ENCODE data around the gene STK32B. TPM values are rescaled to one million over a fixed set of nuclear protein-coding genes. Genes with fewer than 3 reads are reported as not detected.

Gene STK32B
- total and polyA plus RNA-seq, 5 donors from 2014 or later = not detected

DNA sequence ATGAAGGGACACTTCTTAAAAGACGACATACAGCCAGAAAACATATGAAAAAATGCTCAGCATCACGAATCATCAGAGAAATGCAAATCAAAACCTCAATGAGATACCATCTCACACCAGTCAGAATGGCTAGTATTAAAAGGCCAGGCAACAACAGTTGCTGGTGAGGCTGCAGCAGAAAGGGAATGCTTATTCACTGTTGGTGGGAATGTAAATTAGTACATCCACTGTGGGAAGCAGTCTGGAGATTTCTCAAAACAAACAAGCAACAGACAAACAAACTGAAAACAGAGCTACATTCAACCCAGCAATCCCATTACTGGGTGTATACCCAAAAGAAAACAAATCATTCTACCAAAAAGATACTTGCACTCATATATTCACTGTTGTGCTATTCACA is 459.2 kb downstream of the STK32B start:
- Histone ChIP-seq H3K4me1 (ENCODE audit: control insufficient read depth, insufficient read depth, low read length, poor library complexity, severe bottlenecking) (no peaks in the 10 kb centered on the region), H3K9me3 (ENCODE audit: control insufficient read depth in 2 of 2, low read length in 2 of 2) (no peaks in the 10 kb centered on the region), H3K36me3 (ENCODE audit: control insufficient read depth, insufficient read depth, low read length) (no peaks in the 10 kb centered on the region), H3K27me3 (ENCODE audit: control insufficient read depth, insufficient read depth, low read length) (peaks cover 3% of the 10 kb centered on the region), H3K27ac (ENCODE audit: insufficient read depth, low read length, poor library complexity, severe bottlenecking) (no peak overlapping the region), H3K4me3 (ENCODE audit: low read depth, low read length) (no peak overlapping the region)
- ATAC-seq (ENCODE audit: low read depth in 2 of 2) (no peak), DNase-seq (no peak)
- Mint-ChIP-seq H3K27ac (no peak overlapping the region), H3K27me3 (no peaks in the 10 kb centered on the region), H3K4me3 (no peak overlapping the region), H3K36me3 (no peaks in the 10 kb centered on the region), H3K9me3 (peaks cover 0 to 8% (median 0%) of the 10 kb centered on the region in 7 donors), H3K4me1 (no peaks in the 10 kb centered on the region)

DNA sequence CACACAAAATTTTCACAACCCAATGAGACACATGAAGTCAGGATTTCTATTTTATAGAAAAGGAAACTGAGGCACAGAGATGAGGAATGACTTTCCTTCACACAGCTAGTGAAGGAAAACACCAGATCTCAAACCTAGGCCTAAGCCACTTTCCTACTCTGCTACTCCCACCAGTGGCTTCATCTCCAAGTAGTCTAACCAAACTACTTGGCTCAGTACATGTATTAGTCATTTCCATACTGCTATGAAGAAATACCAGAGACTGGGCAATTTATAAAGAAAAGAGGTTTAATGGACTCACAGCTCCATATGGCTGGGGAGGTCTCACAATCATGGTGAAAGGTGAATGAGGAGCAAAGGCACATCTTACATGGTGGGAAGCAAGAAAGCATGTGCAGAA is 460.5 kb downstream of the STK32B start:
- DNase-seq (no peak), ATAC-seq (ENCODE audit: low read depth in 2 of 2) (no peak)
- Histone ChIP-seq H3K27me3 (ENCODE audit: control insufficient read depth, insufficient read depth, low read length) (no peaks in the 10 kb centered on the region), H3K4me1 (ENCODE audit: control insufficient read depth, insufficient read depth, low read length, poor library complexity, severe bottlenecking) (no peaks in the 10 kb centered on the region), H3K4me3 (ENCODE audit: low read depth, low read length) (no peak overlapping the region), H3K27ac (ENCODE audit: insufficient read depth, low read length, poor library complexity, severe bottlenecking) (no peak overlapping the region), H3K36me3 (ENCODE audit: control insufficient read depth, insufficient read depth, low read length) (no peaks in the 10 kb centered on the region), H3K9me3 (ENCODE audit: control insufficient read depth in 2 of 2, low read length in 2 of 2) (no peaks in the 10 kb centered on the region)
- peaks cover 0 to 8% (median 0%) of the 10 kb centered on the region in 7 donors for H3K9me3 Mint-ChIP-seq
- H3K27me3 Mint-ChIP-seq = no peaks in the 10 kb centered on the region
- H3K36me3 Mint-ChIP-seq = no peaks in the 10 kb centered on the region
- H3K27ac Mint-ChIP-seq = no peak overlapping the region
- no peaks in the 10 kb centered on the region for H3K4me1 Mint-ChIP-seq
- H3K4me3 Mint-ChIP-seq = no peak overlapping the region

DNA sequence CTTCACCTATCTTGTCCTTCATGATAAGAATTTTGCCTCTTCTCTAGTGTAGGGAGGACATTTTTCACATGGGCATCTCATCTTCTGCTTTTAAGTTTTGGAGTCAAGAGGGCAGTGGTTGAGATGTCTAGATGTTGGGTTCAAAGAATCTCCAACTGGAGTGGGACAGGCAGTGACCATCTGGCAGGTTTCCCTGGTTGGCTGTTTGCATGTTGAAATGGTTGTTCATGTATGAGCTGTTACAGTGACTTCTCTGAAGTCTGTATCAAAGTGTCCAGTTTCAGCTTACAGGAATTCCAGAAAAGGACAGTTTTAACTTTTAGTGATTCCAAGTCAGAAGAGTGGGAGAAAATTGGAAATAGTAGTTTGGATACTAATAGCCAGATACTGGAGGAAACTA is 464.4 kb downstream of the STK32B start:
- Histone ChIP-seq H3K36me3 (ENCODE audit: control insufficient read depth, insufficient read depth, low read length) (no peaks in the 10 kb centered on the region), H3K4me3 (ENCODE audit: low read depth, low read length) (no peak overlapping the region), H3K4me1 (ENCODE audit: control insufficient read depth, insufficient read depth, low read length, poor library complexity, severe bottlenecking) (no peaks in the 10 kb centered on the region), H3K27me3 (ENCODE audit: control insufficient read depth, insufficient read depth, low read length) (no peaks in the 10 kb centered on the region), H3K27ac (ENCODE audit: insufficient read depth, low read length, poor library complexity, severe bottlenecking) (no peak overlapping the region), H3K9me3 (ENCODE audit: control insufficient read depth in 2 of 2, low read length in 2 of 2) (no peaks in the 10 kb centered on the region)
- Mint-ChIP-seq H3K27me3 (no peaks in the 10 kb centered on the region), H3K36me3 (no peaks in the 10 kb centered on the region), H3K4me3 (no peak overlapping the region), H3K27ac (no peak overlapping the region), H3K9me3 (peaks cover 0 to 3% (median 0%) of the 10 kb centered on the region in 7 donors), H3K4me1 (no peaks in the 10 kb centered on the region)
- no peak for ATAC-seq (ENCODE audit: low read depth in 2 of 2)
- DNase-seq = no peak

DNA sequence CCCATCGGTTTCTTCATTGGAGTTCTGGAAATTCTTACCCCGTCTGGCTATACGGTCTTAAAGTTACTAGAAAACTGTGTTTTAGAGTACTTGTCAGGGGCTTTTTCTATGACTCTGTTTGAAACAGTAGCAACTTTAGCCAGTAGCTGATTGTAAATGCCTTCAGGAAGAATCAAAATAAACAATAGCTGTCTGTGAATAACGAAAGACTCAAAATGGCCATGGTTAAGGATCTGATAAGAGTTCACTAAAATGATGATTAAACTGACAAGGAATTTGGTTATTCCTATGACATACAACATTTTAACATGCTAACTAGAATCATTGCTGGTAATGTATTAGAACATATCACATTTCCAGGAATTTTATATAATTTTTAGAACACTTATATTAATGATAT is 466.1 kb downstream of the STK32B start:
- Histone ChIP-seq H3K4me1 (ENCODE audit: control insufficient read depth, insufficient read depth, low read length, poor library complexity, severe bottlenecking) (no peaks in the 10 kb centered on the region), H3K27ac (ENCODE audit: insufficient read depth, low read length, poor library complexity, severe bottlenecking) (no peak overlapping the region), H3K4me3 (ENCODE audit: low read depth, low read length) (no peak overlapping the region), H3K9me3 (ENCODE audit: control insufficient read depth in 2 of 2, low read length in 2 of 2) (no peaks in the 10 kb centered on the region), H3K27me3 (ENCODE audit: control insufficient read depth, insufficient read depth, low read length) (no peaks in the 10 kb centered on the region), H3K36me3 (ENCODE audit: control insufficient read depth, insufficient read depth, low read length) (no peaks in the 10 kb centered on the region)
- Mint-ChIP-seq H3K27ac (no peak overlapping the region), H3K4me1 (no peaks in the 10 kb centered on the region), H3K4me3 (no peak overlapping the region), H3K36me3 (no peaks in the 10 kb centered on the region), H3K9me3 (peaks cover 0 to 3% (median 0%) of the 10 kb centered on the region in 7 donors), H3K27me3 (no peaks in the 10 kb centered on the region)
- no peak for DNase-seq
- ATAC-seq (ENCODE audit: low read depth in 2 of 2) = no peak

DNA sequence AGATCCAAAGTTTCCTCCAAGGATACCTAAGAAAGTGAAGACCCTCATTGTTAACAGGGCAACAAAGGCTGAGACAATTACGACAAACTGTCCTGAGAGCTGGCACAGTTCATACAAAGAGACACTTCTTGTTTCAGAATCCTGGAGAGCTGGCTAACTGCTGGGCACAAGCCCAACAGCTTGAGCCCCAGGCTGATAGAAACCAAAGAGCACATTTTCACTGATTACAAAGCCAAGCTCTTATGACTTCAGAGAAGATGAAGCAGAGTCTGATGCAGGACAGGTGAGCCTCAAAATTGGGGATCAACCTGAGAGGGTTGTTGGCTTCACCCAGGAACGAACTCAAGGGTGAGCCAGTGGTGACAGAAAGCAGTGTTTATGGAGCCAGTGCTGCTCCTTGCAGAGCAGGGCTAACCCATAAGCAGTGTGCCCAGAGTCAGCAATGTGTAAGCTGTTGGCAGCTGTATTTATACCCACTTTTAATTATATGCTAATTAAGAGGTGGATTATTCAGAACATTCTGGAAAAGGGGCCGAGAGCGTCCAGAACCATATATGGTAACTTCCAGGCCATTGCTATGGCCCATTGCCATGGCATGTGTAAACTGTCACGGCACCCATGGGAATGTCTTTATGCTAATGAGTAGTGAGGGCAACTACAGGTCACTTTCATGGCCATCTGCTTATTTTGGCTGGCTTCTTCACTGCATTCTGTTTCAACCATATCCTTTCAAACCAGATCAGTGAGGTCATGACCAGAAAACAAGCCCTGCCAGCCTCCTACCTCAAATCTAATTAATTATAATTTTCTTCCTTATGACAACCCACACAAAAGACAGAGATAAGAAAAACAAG is 473.4 kb downstream of the STK32B start:
- ATAC-seq (ENCODE audit: low read depth in 2 of 2) = no peak

DNA sequence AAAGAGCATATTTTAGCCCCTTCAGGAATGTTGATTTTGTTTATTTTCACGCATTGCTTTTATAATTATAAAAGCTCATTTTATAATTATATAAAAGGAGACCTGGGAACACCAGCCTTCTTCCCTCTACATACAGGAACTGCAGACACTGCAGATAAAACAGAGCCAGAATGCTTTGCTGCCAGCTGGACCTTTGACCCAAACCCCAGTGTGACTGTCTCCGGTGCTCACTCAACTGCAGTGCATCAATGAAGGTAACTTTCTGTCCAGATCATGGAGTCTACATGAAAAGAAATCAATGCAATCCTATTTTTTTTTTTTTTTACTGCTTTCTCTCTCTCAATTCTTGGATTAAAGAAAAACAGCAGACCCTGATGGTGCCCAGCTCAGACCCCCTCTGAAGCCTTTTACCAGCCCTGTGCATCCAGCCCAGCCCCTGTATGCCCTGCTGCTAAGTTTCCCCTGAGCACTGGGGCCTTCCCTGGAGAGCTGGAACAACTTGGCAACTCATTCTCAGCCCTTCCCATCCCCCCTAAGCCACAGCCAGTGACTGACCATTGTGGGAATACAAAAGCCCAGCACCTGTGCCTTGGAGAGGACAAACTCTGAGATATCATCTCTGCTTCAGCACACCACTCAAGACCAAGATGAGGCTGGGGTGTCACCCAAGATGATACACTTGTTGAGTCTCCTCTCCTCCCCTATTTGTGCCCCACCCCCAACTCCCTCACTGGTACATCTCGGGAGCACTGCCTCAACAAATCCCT is 475.0 kb downstream of the STK32B start:
- no peaks in the 10 kb centered on the region for H3K36me3 ChIP-seq (ENCODE audit: control insufficient read depth, insufficient read depth, low read length)
- H3K4me3 Mint-ChIP-seq = no peak overlapping the region
- H3K4me3 ChIP-seq (ENCODE audit: low read depth, low read length) = no peak overlapping the region
- H3K9me3 ChIP-seq (ENCODE audit: control insufficient read depth in 2 of 2, low read length in 2 of 2) = no peaks in the 10 kb centered on the region
- H3K27ac ChIP-seq (ENCODE audit: insufficient read depth, low read length, poor library complexity, severe bottlenecking) = no peak overlapping the region
- H3K4me1 Mint-ChIP-seq = no peaks in the 10 kb centered on the region
- H3K36me3 Mint-ChIP-seq = no peaks in the 10 kb centered on the region
- H3K4me1 ChIP-seq (ENCODE audit: control insufficient read depth, insufficient read depth, low read length, poor library complexity, severe bottlenecking) = no peaks in the 10 kb centered on the region
- H3K9me3 Mint-ChIP-seq = peaks cover 0 to 3% (median 0%) of the 10 kb centered on the region in 7 donors
- no peak overlapping the region for H3K27ac Mint-ChIP-seq
- H3K27me3 ChIP-seq (ENCODE audit: control insufficient read depth, insufficient read depth, low read length) = no peaks in the 10 kb centered on the region
- H3K27me3 Mint-ChIP-seq = no peaks in the 10 kb centered on the region
- ATAC-seq (ENCODE audit: low read depth in 2 of 2) (no peak), DNase-seq (no peak)

More for the DNA sequence above, 473.4 kb downstream of the STK32B start:
- no peak overlapping the region for H3K27ac ChIP-seq (ENCODE audit: insufficient read depth, low read length, poor library complexity, severe bottlenecking)
- H3K27me3 ChIP-seq (ENCODE audit: control insufficient read depth, insufficient read depth, low read length) = no peaks in the 10 kb centered on the region
- DNase-seq = no peak
- H3K9me3 ChIP-seq (ENCODE audit: control insufficient read depth in 2 of 2, low read length in 2 of 2) = no peaks in the 10 kb centered on the region
- no peaks in the 10 kb centered on the region for H3K4me1 ChIP-seq (ENCODE audit: control insufficient read depth, insufficient read depth, low read length, poor library complexity, severe bottlenecking)
- H3K4me3 ChIP-seq (ENCODE audit: low read depth, low read length) = no peak overlapping the region
- no peak overlapping the region for H3K4me3 Mint-ChIP-seq
- no peaks in the 10 kb centered on the region for H3K27me3 Mint-ChIP-seq
- peaks cover 0 to 3% (median 0%) of the 10 kb centered on the region in 7 donors for H3K9me3 Mint-ChIP-seq
- H3K4me1 Mint-ChIP-seq = no peaks in the 10 kb centered on the region
- no peak overlapping the region for H3K27ac Mint-ChIP-seq
- H3K36me3 Mint-ChIP-seq = no peaks in the 10 kb centered on the region
- no peaks in the 10 kb centered on the region for H3K36me3 ChIP-seq (ENCODE audit: control insufficient read depth, insufficient read depth, low read length)

DNA sequence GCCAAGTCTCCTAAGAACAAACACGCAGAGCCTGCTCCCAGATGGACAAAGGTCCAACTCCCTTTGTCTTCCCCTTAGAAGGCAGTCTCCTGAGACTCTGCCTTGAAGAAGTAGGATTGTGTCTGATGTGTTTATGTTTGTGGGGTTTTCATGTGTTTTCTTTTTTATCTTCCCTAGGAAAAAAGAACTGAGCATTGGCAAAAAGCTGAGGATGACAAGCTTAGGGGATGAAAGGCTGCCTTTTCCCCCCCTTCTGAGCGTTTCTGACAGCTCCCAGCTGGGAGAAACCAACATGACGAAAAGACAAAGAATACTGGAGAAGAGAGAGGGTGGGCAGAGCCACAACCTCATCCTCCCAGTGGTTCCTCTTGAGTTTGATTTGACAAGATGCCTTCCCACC is 475.9 kb downstream of the STK32B start:
- no peak for ATAC-seq (ENCODE audit: low read depth in 2 of 2)
- no peak overlapping the region for H3K27ac Mint-ChIP-seq
- H3K4me3 Mint-ChIP-seq = no peak overlapping the region
- Histone ChIP-seq H3K4me1 (ENCODE audit: control insufficient read depth, insufficient read depth, low read length, poor library complexity, severe bottlenecking) (no peaks in the 10 kb centered on the region), H3K4me3 (ENCODE audit: low read depth, low read length) (no peak overlapping the region), H3K9me3 (ENCODE audit: control insufficient read depth in 2 of 2, low read length in 2 of 2) (no peaks in the 10 kb centered on the region), H3K36me3 (ENCODE audit: control insufficient read depth, insufficient read depth, low read length) (no peaks in the 10 kb centered on the region), H3K27ac (ENCODE audit: insufficient read depth, low read length, poor library complexity, severe bottlenecking) (no peak overlapping the region), H3K27me3 (ENCODE audit: control insufficient read depth, insufficient read depth, low read length) (no peaks in the 10 kb centered on the region)
- H3K36me3 Mint-ChIP-seq = no peaks in the 10 kb centered on the region
- peaks cover 0 to 3% (median 0%) of the 10 kb centered on the region in 7 donors for H3K9me3 Mint-ChIP-seq
- DNase-seq = no peak
- H3K4me1 Mint-ChIP-seq = no peaks in the 10 kb centered on the region
- no peaks in the 10 kb centered on the region for H3K27me3 Mint-ChIP-seq

Data from CD4-positive, CD25-positive, alpha-beta regulatory T cell (primary cell).